Endothelial cell of coronary artery (primary cell): ENCODE data around the gene RMI1. TPM values are rescaled to one million over a fixed set of nuclear protein-coding genes. Genes with fewer than 3 reads are reported as not detected.

ENCODE experiments used
- total RNA-seq: library from RNA; depleted of rRNA; stranded (reverse); fragments of >200 nt; gene quantifications from 2 replicates; pipeline ENCODE4 v1.2.3, GENCODE V29; 2014

The RMI1 gene
- total RNA-seq, result 4.8 and 5.6 TPM in 2 replicates

DNA sequence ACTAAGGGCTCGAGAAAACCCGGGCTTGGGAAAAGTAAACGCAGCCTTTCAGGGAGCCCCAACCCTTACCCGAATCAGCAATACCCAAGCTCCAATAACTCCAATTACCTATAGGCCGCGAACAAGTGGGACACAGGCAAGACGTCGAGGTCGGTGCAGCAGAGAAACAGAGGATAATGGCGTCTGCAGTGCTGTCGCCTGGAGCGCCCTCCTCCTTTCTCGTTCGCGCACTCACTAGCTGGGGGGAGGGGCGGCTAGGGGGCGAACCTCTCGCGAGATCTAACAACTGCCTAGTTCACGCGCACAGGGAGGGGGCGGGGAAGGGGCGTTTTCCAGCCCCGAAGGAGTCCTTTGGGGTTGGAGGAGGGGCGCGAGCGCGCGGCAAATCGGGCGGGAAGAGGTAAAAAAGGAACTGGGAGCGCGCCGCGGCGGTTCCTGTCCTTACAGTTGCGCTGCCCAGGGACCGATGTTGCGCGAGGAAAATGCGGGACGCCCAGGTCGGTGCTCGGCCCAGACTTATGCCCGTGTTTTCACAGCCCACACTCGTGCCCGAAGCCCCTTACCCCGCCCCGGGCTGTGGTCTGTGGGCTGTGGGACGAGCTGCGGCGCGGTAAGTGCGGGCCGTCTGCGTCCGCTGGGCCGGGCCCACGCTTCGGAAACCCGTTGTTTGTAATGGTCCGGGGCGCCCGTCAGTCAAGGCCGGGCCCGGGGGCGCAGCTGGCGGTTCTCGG is at the start of gene RMI1:
Gene RMI1, plus strand, starts transcription at position 411 of the 731 bp plus-strand sequence. CDS start 20,182 bp downstream, outside the sequence.

DNA sequence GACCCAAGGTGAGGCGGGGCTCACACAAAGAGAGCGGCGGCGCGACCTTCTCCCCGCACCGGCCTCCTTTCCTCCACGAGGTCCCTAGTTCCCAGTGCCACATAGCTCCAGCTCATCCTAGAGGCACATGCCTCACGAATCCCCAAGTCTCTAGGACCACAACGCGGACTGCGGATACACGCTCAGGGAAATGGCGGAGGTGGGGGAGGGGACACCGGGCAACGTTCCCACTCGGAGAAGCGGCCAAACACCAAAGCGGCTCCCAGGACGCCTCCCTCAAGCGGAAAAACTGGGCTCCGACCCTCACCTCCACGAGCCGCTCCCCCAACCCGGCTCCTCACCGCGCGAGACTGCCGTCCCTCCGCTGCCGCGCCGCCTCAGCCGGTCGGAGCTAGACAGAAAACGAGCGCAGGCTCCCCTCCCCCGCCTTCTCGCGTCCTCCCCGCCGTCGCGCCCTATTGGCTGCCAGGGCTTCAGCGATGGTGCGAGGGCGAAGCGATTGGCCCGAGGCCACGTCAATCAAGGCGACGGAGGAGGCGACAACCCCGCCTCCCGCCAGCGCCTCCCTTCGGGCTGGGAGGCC is 702 bp upstream of the RMI1 start, which contains the start of gene HNRNPK:
Gene HNRNPK, minus strand, starts transcription at position 404 of the 583 bp plus-strand sequence. CDS start 1,963 bp downstream, outside the sequence.

Other genes with a start within 250 kb of the RMI1 start
- 1.3 and 2.2 TPM in 2 replicates for gene GKAP1, start 163.0 kb upstream of the RMI1 start, total RNA-seq
- gene KIF27, start 59.4 kb upstream of the RMI1 start, total RNA-seq, result 3.0 and 4.2 TPM in 2 replicates
- 548 and 710 TPM in 2 replicates for gene HNRNPK, start 590 bp upstream of the RMI1 start, total RNA-seq